Right cardiac atrium (tissue), 5 donors: ENCODE data around the gene PHF8. TPM values are rescaled to one million over a fixed set of nuclear protein-coding genes. Genes with fewer than 3 reads are reported as not detected.

Experiments used
- ATAC-seq, 2 donors: fragments of 200-7000 bp; cut with Tn5 transposase; one replicate each; pipeline versions ENCODE4 v1.8.0 to v1.9.1; 2020; ENCODE audit warnings: moderate library complexity in 2 of 2, mild to moderate bottlenecking in 1 of 2
- DNase-seq, 3 donors: peaks; one replicate each; pipeline ENCODE4 v3.0.0-alpha.2; 2020
- H3K27ac ChIP-seq: one replicate; pipeline ENCODE4 v1.5.1; 2013; ENCODE audit warnings: mild to moderate bottlenecking, low read length, control low read depth, moderate library complexity
- H3K27me3 ChIP-seq: one replicate; pipeline ENCODE4 v1.6.1; 2013; ENCODE audit not compliant: control insufficient read depth, insufficient read depth
- H3K4me1 ChIP-seq: one replicate; pipeline ENCODE4 v1.6.1; 2013; ENCODE audit warnings: low read length; ENCODE audit not compliant: control insufficient read depth, insufficient read depth
- H3K4me3 ChIP-seq: one replicate; pipeline ENCODE4 v1.5.1; 2013; ENCODE audit warnings: low read length, control low read depth
- H3K9me3 ChIP-seq: one replicate; pipeline ENCODE4 v1.6.1; 2013; ENCODE audit warnings: low read length; ENCODE audit not compliant: control insufficient read depth
- WGBS: extraction: QIAGEN DNeasy Blood & Tissue Kit; methylation state at CpG from one replicate; pipeline ENCODE4 v1.1.7; 2013; 5-methylcytosine and 5-hydroxymethylcytosine counted together
- intact Hi-C, 4 donors: fragments of 100-400 bp; cut with DNase I; formaldehyde crosslinking; loops; one replicate each; pipeline versions ENCODE4 v1.11.0 to v1.14.0; 2022 to 2023
- polyA plus RNA-seq: library from polyadenylated mRNA; stranded (reverse); fragments of 200-250 nt; gene quantifications from one replicate; pipeline ENCODE4 v1.2.3, GENCODE V29; 2013
- total RNA-seq, 4 donors: library from RNA; stranded (reverse); fragmentation: NEBNext Ultra II Directional; extraction: Animal tissue kit (Norgen Biotek cat#: 25700); gene quantifications; one replicate each; pipeline ENCODE4 v1.2.1, GENCODE V29; 2021
- donor health status: healthy with polysubstance abuse.
- donor health status: DM: no; HTN: yes; CAD: no.
- donor health status: DM: no; HTN: no; CAD: no.
- donor health status: DM: no; HTN: yes; CAD: no; lungs with severe emphysema.
- donor health status: DM: yes; HTN: yes; CAD: no.

PHF8 gene
- total and polyA plus RNA-seq, 5 donors: 6.0 to 13.8 (median 13.5) TPM

- intact Hi-C loops: no loop called here
- Histone ChIP-seq H3K9me3 (no peaks in the 10 kb centered on the region), H3K4me3 (no peak overlapping the region), H3K27me3 (no peaks in the 10 kb centered on the region), H3K27ac (no peak overlapping the region), H3K4me1 (no peaks in the 10 kb centered on the region)
- no peak for DNase-seq
- ATAC-seq: no peak
- 89% methylated on average over 3 of the region's 3 CpGs for WGBS
These were observed 20.3 kb upstream of the PHF8 start for GRCh38 chrX:54064564-54064963.

DNA sequence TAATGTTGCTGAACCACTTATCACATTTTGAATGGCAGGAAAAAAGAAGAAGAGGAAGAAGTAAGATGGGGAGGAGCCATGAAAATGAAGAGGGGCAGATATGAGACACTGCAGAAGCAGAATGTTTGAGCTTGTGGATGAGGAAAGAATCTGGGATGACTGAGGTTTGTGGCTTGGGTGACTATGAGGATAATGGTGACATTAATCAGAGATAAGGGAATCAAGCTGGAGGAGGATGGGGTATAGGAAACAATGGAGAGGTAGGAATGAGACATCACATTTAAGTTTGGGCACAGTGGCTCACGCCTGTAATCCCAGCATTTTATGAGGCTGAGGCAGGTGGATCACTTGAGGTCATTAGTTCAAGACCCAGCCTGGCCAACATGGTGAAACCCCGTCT lies 19.1 kb upstream of the PHF8 start:
- no peak for ATAC-seq
- H3K4me1 ChIP-seq: no peaks in the 10 kb centered on the region
- 80% methylated on average over 2 of the region's 2 CpGs for WGBS
- no peak overlapping the region for H3K4me3 ChIP-seq
- intact Hi-C loops: no loop called here
- H3K9me3 ChIP-seq: no peaks in the 10 kb centered on the region
- H3K27ac ChIP-seq: no peak overlapping the region
- H3K27me3 ChIP-seq: no peaks in the 10 kb centered on the region
- no peak for DNase-seq

DNA sequence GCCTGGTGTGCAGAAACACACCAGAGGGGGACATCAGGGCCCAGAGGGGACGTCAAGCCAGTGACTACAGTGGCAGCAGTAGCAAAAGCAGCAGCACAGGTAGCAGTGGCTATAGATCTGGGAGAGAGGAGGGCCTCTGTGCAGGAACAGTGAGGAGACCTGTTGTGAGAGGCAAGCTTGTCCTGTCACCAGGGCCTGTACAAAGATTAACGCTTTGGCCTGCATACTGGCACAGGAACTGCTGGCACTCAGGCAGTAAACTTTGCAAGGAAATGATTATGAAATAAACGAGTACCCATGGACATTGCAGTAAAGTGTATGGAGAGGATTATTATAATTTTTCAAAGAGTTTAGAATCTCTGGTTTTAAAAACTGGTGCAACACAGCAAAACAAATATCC lies 5.5 kb upstream of the PHF8 start:
- Histone ChIP-seq H3K4me1 (no peaks in the 10 kb centered on the region), H3K27ac (no peak overlapping the region), H3K9me3 (no peaks in the 10 kb centered on the region), H3K4me3 (no peak overlapping the region), H3K27me3 (no peaks in the 10 kb centered on the region)
- DNase-seq (no peak), ATAC-seq (no peak)
- 31% methylated on average over 3 of the region's 3 CpGs for WGBS
- intact Hi-C loops: no loop called here

- DNase-seq (no peak), ATAC-seq (no peak)
- Histone ChIP-seq H3K4me3 (no peak overlapping the region), H3K27ac (no peak overlapping the region), H3K27me3 (no peaks in the 10 kb centered on the region), H3K4me1 (no peaks in the 10 kb centered on the region), H3K9me3 (no peaks in the 10 kb centered on the region)
- intact Hi-C loops: no loop called here
- WGBS: 76% methylated on average over 1 of the region's 1 CpG
These were observed 4.1 kb upstream of the PHF8 start for GRCh38 chrX:54048412-54048811.

GRCh38 chrX:54045563-54046228 lies 1.4 kb upstream of the PHF8 start:
- WGBS: 91% methylated on average over 12 of the region's 12 CpGs
- H3K27ac ChIP-seq: no peak overlapping the region
- no peaks in the 10 kb centered on the region for H3K27me3 ChIP-seq
- DNase-seq: no peak
- intact Hi-C loops: no loop called here
- H3K4me3 ChIP-seq: no peak overlapping the region
- no peaks in the 10 kb centered on the region for H3K4me1 ChIP-seq
- ATAC-seq: no peak
- H3K9me3 ChIP-seq: no peaks in the 10 kb centered on the region

GRCh38 chrX:54044877-54045338 lies 635 bp upstream of the PHF8 start:
- intact Hi-C loops: no loop called here
- DNase-seq (no peak), ATAC-seq (no peak)
- H3K9me3 ChIP-seq: no peaks in the 10 kb centered on the region
- H3K27ac ChIP-seq: peak overlapping the region; percentile 97
- H3K4me3 ChIP-seq: peak overlapping the region; percentile 66
- H3K27me3 ChIP-seq: no peaks in the 10 kb centered on the region
- no peaks in the 10 kb centered on the region for H3K4me1 ChIP-seq
- 6% methylated on average over 10 of the region's 10 CpGs for WGBS

- H3K27me3 ChIP-seq: no peaks in the 10 kb centered on the region
- intact Hi-C loops: no loop called here
- H3K4me1 ChIP-seq: no peaks in the 10 kb centered on the region
- WGBS: under 1% methylated on average over 43 of the region's 43 CpGs
- peak overlapping the region; percentile 64 for H3K4me3 ChIP-seq
- peak in 1 of 3 donors; percentile 32 for DNase-seq
- peak; percentile 67 to 70 for ATAC-seq
- peak overlapping the region; percentile 88 for H3K27ac ChIP-seq
- H3K9me3 ChIP-seq: no peaks in the 10 kb centered on the region
These were observed 640 bp downstream of the PHF8 start for GRCh38 chrX:54043541-54044125.

DNA sequence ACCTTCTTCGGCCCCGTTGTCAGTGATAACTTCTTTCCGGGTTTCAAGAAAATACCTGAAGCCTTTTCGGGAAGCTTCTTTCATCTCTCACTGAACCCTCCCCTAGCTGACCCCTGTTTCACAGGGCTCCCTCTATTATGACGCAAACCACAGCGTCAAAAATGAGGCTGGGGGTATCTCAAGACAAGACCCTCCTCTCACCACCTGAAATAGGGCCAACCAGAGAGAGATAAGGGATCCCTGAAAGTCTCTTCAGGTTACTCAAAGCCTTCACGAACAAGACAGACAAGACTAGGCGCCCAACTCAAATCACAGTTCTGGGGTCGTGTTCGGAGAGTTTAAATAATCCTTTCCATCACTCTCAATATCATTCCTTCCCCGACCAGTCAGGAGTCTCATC lies 1.2 kb downstream of the PHF8 start:
- ATAC-seq (no peak), DNase-seq (no peak)
- intact Hi-C loops: no loop called here

GRCh38 chrX:54042609-54043021 lies 1.7 kb downstream of the PHF8 start:
- Histone ChIP-seq H3K4me3 (peak overlapping the region; percentile 64), H3K9me3 (no peaks in the 10 kb centered on the region), H3K27me3 (no peaks in the 10 kb centered on the region), H3K27ac (no peak overlapping the region), H3K4me1 (no peaks in the 10 kb centered on the region)
- ATAC-seq (peak in 1 of 2 donors; percentile 22), DNase-seq (peak; percentile 56 to 77 (median 71))
- intact Hi-C loops: no loop called here
- 2% methylated on average over 26 of the region's 26 CpGs for WGBS

More for the DNA sequence above, 1.2 kb downstream of the PHF8 start:
- H3K4me3 ChIP-seq: peak overlapping the region; percentile 64
- H3K9me3 ChIP-seq: no peaks in the 10 kb centered on the region
- peak overlapping the region; percentile 58 for H3K27ac ChIP-seq
- no peaks in the 10 kb centered on the region for H3K4me1 ChIP-seq
- H3K27me3 ChIP-seq: no peaks in the 10 kb centered on the region
- WGBS: 1% methylated on average over 11 of the region's 11 CpGs

DNA sequence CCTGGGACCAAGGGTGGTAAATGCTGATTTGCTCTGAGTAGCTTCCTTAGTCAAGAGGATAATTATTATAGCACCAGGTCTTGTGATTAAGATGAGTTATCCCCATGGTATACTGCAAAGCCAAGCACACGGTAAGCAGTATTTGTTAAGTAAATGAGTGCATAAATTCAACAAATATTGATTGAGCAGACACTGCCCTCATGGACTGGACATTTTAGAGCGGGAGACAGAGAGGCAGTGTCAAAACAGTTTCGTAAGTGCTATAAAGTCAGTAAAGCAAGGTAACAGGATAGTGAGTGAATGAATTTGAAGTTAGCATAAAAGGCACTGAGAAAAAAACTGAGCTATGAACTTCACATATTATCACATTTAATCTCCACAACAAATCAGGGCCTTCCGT lies 13.9 kb downstream of the PHF8 start:
- Histone ChIP-seq H3K4me3 (no peak overlapping the region), H3K27ac (no peak overlapping the region), H3K9me3 (no peaks in the 10 kb centered on the region), H3K27me3 (no peaks in the 10 kb centered on the region), H3K4me1 (no peaks in the 10 kb centered on the region)
- intact Hi-C loops: no loop called here
- ATAC-seq: no peak
- no peak for DNase-seq
- 91% methylated on average over 4 of the region's 4 CpGs for WGBS

GRCh38 chrX:54029529-54030143 lies 14.6 kb downstream of the PHF8 start:
- Histone ChIP-seq H3K4me3 (no peak overlapping the region), H3K27ac (no peak overlapping the region), H3K27me3 (no peaks in the 10 kb centered on the region), H3K4me1 (no peaks in the 10 kb centered on the region), H3K9me3 (no peaks in the 10 kb centered on the region)
- WGBS: 91% methylated on average over 10 of the region's 10 CpGs
- ATAC-seq (no peak), DNase-seq (no peak)
- intact Hi-C loops: no loop called here
